CD4-positive, alpha-beta memory T cell (primary cell): ENCODE data around the gene RAB27B. TPM values are rescaled to one million over a fixed set of nuclear protein-coding genes. Genes with fewer than 3 reads are reported as not detected.

Experiments
- CTCF ChIA-PET: fragments of 350-600 bp; sonication (Branson Sonifier 250); formaldehyde crosslinking; loops from one replicate; lab custom pipeline; 2021; ENCODE audit warnings: inconsistent platforms; ENCODE audit not compliant: partially characterized antibody; lab: Charles Lee
- POLR2A ChIA-PET: fragments of 350-600 bp; sonication (Branson Sonifier 250); formaldehyde crosslinking; loops from one replicate; lab custom pipeline; 2021; ENCODE audit not compliant: partially characterized antibody; lab: Charles Lee
- DNase-seq, 5 donors: peaks; one replicate each; pipeline versions ENCODE4 v3.0.0 to v3.0.0-alpha.2; 2020 to 2022; ENCODE audit warnings: mixed read lengths in 1 of 5
- H3K27ac ChIP-seq: one replicate; pipeline ENCODE4 v1.7.0; 2013; ENCODE audit warnings: low read depth, low read length
- H3K27me3 ChIP-seq: 2 replicates; pipeline ENCODE4 v1.7.0; 2013; ENCODE audit warnings: mild to moderate bottlenecking, low read length, moderate library complexity; ENCODE audit not compliant: insufficient read depth
- H3K36me3 ChIP-seq: 2 replicates; pipeline ENCODE4 v1.7.0; 2013; ENCODE audit warnings: mild to moderate bottlenecking, low read length, moderate library complexity; ENCODE audit not compliant: insufficient read depth
- H3K4me1 ChIP-seq: 2 replicates; pipeline ENCODE4 v1.7.0; 2013; ENCODE audit warnings: mild to moderate bottlenecking, low read length, moderate library complexity; ENCODE audit not compliant: insufficient read depth
- H3K4me3 ChIP-seq, 2 donors: one replicate each; pipeline ENCODE4 v1.7.0; 2013; ENCODE audit warnings: low read length in 2 of 2, mild to moderate bottlenecking in 1 of 2
- H3K9me3 ChIP-seq, 2 donors: one replicate each; pipeline ENCODE4 v1.7.0; 2013; ENCODE audit warnings: low read length in 2 of 2, control low read depth in 1 of 2; ENCODE audit not compliant: control insufficient read depth in 1 of 2
- H3K27ac Mint-ChIP-seq, 7 donors: one replicate each; pipeline ENCODE4 v1.8.0; 2020 to 2021; ENCODE audit warnings: mixed read lengths in 7 of 7, mild to moderate bottlenecking in 6 of 7, inconsistent platforms in 3 of 7, moderate library complexity in 3 of 7
- H3K27me3 Mint-ChIP-seq, 2 donors: one replicate each; pipeline ENCODE4 v1.8.0; 2020 to 2021; ENCODE audit warnings: mixed read lengths in 2 of 2
- H3K36me3 Mint-ChIP-seq, 2 donors: one replicate each; pipeline ENCODE4 v1.8.0; 2020 to 2021; ENCODE audit warnings: mixed read lengths in 2 of 2, inconsistent platforms in 1 of 2, mild to moderate bottlenecking in 1 of 2
- H3K4me1 Mint-ChIP-seq, 4 donors: one replicate each; pipeline ENCODE4 v1.8.0; 2020 to 2021; ENCODE audit warnings: mixed read lengths in 4 of 4, mild to moderate bottlenecking in 1 of 4
- H3K4me3 Mint-ChIP-seq, 8 donors: one replicate each; pipeline ENCODE4 v1.8.0; 2020 to 2021; ENCODE audit warnings: mixed read lengths in 8 of 8, mild to moderate bottlenecking in 7 of 8, moderate library complexity in 6 of 8, inconsistent platforms in 3 of 8
- H3K9me3 Mint-ChIP-seq, 8 donors: one replicate each; pipeline ENCODE4 v1.8.0; 2020 to 2021; ENCODE audit warnings: mixed read lengths in 8 of 8, mild to moderate bottlenecking in 5 of 8, inconsistent platforms in 3 of 8, moderate library complexity in 1 of 8
- intact Hi-C: fragments of 100-400 bp; cut with micrococcal nuclease; formaldehyde crosslinking; loops from one replicate; pipeline ENCODE4 v1.15.1; 2023
- polyA plus RNA-seq, 2 donors: library from polyadenylated mRNA; unstranded; fragments of 300-500 nt; fragmentation: Illumina TruSeq; gene quantifications; one replicate each; pipeline ENCODE4 v1.2.3, GENCODE V29; 2021
- total RNA-seq, 2 experiments: library from RNA; stranded (reverse); gene quantifications; one replicate each; pipeline ENCODE4 v1.2.3, GENCODE V29; 2021

RAB27B gene
- total and polyA plus RNA-seq, 4 experiments from 2014 or later, result 1.0 to 3.1 (median 1.6) TPM

- no peaks in the 10 kb centered on the region for H3K4me1 Mint-ChIP-seq
- Histone ChIP-seq H3K27ac (no peak overlapping the region), H3K4me3 (no peak overlapping the region), H3K36me3 (no peaks in the 10 kb centered on the region), H3K27me3 (no peaks in the 10 kb centered on the region), H3K9me3 (no peaks in the 10 kb centered on the region), H3K4me1 (no peaks in the 10 kb centered on the region)
- no peaks in the 10 kb centered on the region for H3K36me3 Mint-ChIP-seq
- intact Hi-C loops, result no loop called here
- DNase-seq, result no peak
- H3K9me3 Mint-ChIP-seq, result no peaks in the 10 kb centered on the region
- POLR2A ChIA-PET, result no interaction called here
- no peak overlapping the region for H3K27ac Mint-ChIP-seq
- CTCF ChIA-PET, result interaction anchor here (1.0 kb wide), 1 partner anchor 14 kb away, joined by 3 read pairs; no protein-coding TSS in a partner anchor
- H3K4me3 Mint-ChIP-seq, result no peak overlapping the region
- no peaks in the 10 kb centered on the region for H3K27me3 Mint-ChIP-seq
Observed at GRCh38 chr18:54938506-54938905, 110.2 kb downstream of the RAB27B start.

DNA sequence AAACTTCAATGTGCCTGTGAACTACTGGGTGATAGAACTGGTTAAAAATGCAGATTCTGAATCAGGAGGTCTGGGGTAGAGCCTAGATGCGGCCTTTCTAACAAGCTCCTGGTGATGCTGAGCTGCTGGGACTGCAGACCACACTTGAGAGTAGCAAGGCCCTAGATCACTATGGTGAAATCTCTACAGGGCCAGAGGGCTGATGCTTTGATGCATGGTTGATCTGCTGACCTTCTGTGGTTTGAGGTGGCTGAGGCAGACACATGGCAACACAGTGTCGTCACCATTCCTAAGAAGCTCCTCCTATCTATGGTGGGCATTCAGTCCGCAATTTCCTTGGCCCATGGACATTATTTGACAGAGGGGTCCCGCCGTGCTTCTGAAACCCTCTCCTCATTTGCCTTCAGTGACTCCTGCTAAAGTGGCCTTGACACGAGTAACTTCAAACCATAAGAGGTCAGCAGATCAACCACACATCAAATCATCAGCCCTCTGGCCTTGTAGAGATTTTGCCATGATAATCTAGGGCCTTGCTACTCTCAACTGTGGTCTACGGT, 111.2 kb downstream of the RAB27B start:
- no peaks in the 10 kb centered on the region for H3K27me3 Mint-ChIP-seq
- Histone ChIP-seq H3K27ac (no peak overlapping the region), H3K4me1 (no peaks in the 10 kb centered on the region), H3K4me3 (no peak overlapping the region), H3K27me3 (no peaks in the 10 kb centered on the region), H3K9me3 (no peaks in the 10 kb centered on the region), H3K36me3 (no peaks in the 10 kb centered on the region)
- H3K4me3 Mint-ChIP-seq, result no peak overlapping the region
- H3K36me3 Mint-ChIP-seq, result no peaks in the 10 kb centered on the region
- intact Hi-C loops, result no loop called here
- ChIA-PET POLR2A (no interaction called here), CTCF (interaction anchor here (1.0 kb wide), 1 partner anchor 13 kb away, joined by 3 read pairs; no protein-coding TSS in a partner anchor)
- DNase-seq, result no peak
- no peaks in the 10 kb centered on the region for H3K4me1 Mint-ChIP-seq
- no peak overlapping the region for H3K27ac Mint-ChIP-seq
- no peaks in the 10 kb centered on the region for H3K9me3 Mint-ChIP-seq

DNA sequence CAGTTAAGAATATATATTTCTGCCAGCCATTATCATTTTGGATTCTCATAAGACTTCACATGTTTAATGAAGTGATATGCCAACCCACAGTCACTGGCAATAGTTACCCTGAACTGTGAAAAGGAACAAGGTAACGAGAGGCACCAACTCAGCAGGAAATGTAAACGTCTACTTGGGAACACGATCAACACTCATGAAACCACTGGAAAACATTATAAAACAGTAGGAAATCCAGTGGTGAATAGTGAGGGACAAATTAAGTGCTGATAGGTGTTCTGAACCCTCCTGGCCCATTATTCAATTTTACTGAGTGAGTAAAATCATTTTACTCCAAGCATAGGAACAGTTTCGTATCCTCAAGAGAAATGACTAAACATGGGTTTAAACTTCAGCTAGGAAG, 113.9 kb downstream of the RAB27B start:
- intact Hi-C loops, result no loop called here
- Mint-ChIP-seq H3K27ac (no peak overlapping the region), H3K4me3 (no peak overlapping the region), H3K9me3 (no peaks in the 10 kb centered on the region), H3K36me3 (no peaks in the 10 kb centered on the region), H3K4me1 (peaks cover 11 to 20% (median 14%) of the 10 kb centered on the region in 4 donors), H3K27me3 (no peaks in the 10 kb centered on the region)
- POLR2A ChIA-PET, result no interaction called here
- Histone ChIP-seq H3K4me1 (peaks cover 15% of the 10 kb centered on the region), H3K9me3 (no peaks in the 10 kb centered on the region), H3K4me3 (no peak overlapping the region), H3K27ac (no peak overlapping the region), H3K36me3 (no peaks in the 10 kb centered on the region), H3K27me3 (no peaks in the 10 kb centered on the region)
- no peak for DNase-seq
- CTCF ChIA-PET, result no interaction called here

DNA sequence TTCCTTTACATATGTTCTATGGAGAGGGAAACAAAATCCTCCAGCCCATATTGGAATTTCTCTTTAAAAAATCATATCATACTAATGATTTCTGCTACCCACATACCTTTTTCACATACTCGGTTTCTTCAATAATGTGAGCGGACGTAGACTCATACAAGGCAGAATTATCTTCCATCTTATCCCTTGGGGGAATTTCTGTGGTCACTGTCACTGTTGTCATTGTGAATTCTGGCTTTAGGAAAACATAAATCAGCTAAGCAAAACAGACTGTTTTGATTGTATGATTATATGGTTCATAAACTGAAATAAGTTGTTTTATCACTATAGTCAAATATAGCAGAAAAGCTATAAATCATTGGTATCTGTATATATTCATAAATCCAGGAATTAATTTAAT, 114.3 kb downstream of the RAB27B start:
- no peak for DNase-seq
- intact Hi-C loops, result no loop called here

More for the DNA sequence above, 114.3 kb downstream of the RAB27B start:
- Mint-ChIP-seq H3K27ac (no peak overlapping the region), H3K4me1 (peaks cover 11 to 20% (median 14%) of the 10 kb centered on the region in 4 donors), H3K9me3 (no peaks in the 10 kb centered on the region), H3K4me3 (no peak overlapping the region), H3K36me3 (no peaks in the 10 kb centered on the region), H3K27me3 (no peaks in the 10 kb centered on the region)
- Histone ChIP-seq H3K4me3 (no peak overlapping the region), H3K27me3 (no peaks in the 10 kb centered on the region), H3K4me1 (peaks cover 16% of the 10 kb centered on the region), H3K36me3 (no peaks in the 10 kb centered on the region), H3K27ac (no peak overlapping the region), H3K9me3 (no peaks in the 10 kb centered on the region)
- ChIA-PET POLR2A (no interaction called here), CTCF (no interaction called here)

Other genes starting within 250 kb of the RAB27B start
- gene DYNAP, start 237.2 kb upstream of the RAB27B start, total RNA-seq, result not detected
- not detected for gene DYNAP, start 237.2 kb upstream of the RAB27B start, polyA plus RNA-seq
- under 1 TPM in 1 of 2 experiments, not detected in 1; 0.33 TPM for gene CCDC68, start 131.0 kb downstream of the RAB27B start, total RNA-seq
- gene CCDC68, start 131.0 kb downstream of the RAB27B start, polyA plus RNA-seq, result not detected